HG02973 (cell line): ENCODE results near the gene IL17F.

ENCODE experiments used
- ATAC-seq: cut with Tn5 transposase; IDR thresholded peaks from one replicate; pipeline ENCODE4 v1.9.1; 2021; ENCODE audit warnings: moderate library complexity; ENCODE audit not compliant: unreplicated experiment

Gene IL17F

GRCh38 chr6:52244400-52244799 lies at the start of gene IL17F:
Gene IL17F (minus strand): TSS chr6:52244500. CDS start chr6:52244429, 71 bp downstream.
- ATAC-seq: no peak

- no peak for ATAC-seq
Observed at GRCh38 chr6:52293067-52293466, 48.8 kb upstream of the IL17F start.

GRCh38 chr6:52288841-52289240 lies 44.5 kb upstream of the IL17F start:
- ATAC-seq: no peak

- no peak for ATAC-seq
Observed at GRCh38 chr6:52288216-52288615, 43.9 kb upstream of the IL17F start.

GRCh38 chr6:52286798-52287432 lies 42.6 kb upstream of the IL17F start:
- ATAC-seq: no peak

- no peak for ATAC-seq
Observed at GRCh38 chr6:52285177-52286068, 41.1 kb upstream of the IL17F start.

GRCh38 chr6:52284460-52285176 lies 40.3 kb upstream of the IL17F start, which contains the start of gene MCM3:
Gene MCM3 (minus strand): TSS chr6:52284742. CDS start chr6:52284674, 68 bp downstream.
- peak; percentile 95 for ATAC-seq

GRCh38 chr6:52284131-52284459 lies 39.8 kb upstream of the IL17F start:
- peak; percentile 6 for ATAC-seq

GRCh38 chr6:52283111-52283510 lies 38.8 kb upstream of the IL17F start:
- ATAC-seq: no peak

- no peak for ATAC-seq
Observed at GRCh38 chr6:52276130-52276529, 31.8 kb upstream of the IL17F start.

- no peak for ATAC-seq
Observed at GRCh38 chr6:52271852-52272460, 27.7 kb upstream of the IL17F start.

GRCh38 chr6:52263709-52264540 lies 19.6 kb upstream of the IL17F start:
- no peak for ATAC-seq

- ATAC-seq: no peak
Observed at GRCh38 chr6:52262620-52263344, 18.5 kb upstream of the IL17F start.

GRCh38 chr6:52261229-52261628 lies 16.9 kb upstream of the IL17F start:
- no peak for ATAC-seq

- ATAC-seq: no peak
Observed at GRCh38 chr6:52260634-52261033, 16.3 kb upstream of the IL17F start.

- ATAC-seq: no peak
Observed at GRCh38 chr6:52255434-52255833, 11.1 kb upstream of the IL17F start.

- no peak for ATAC-seq
Observed at GRCh38 chr6:52254731-52255378, 10.6 kb upstream of the IL17F start.

- ATAC-seq: no peak
Observed at GRCh38 chr6:52253494-52253893, 9.2 kb upstream of the IL17F start.

- ATAC-seq: no peak
Observed at GRCh38 chr6:52251113-52251512, 6.8 kb upstream of the IL17F start.
